Ovary (tissue), 9 donors: ENCODE data around the gene IP6K2. TPM values are rescaled to one million over a fixed set of nuclear protein-coding genes. Genes with fewer than 3 reads are reported as not detected.

Experiments used
- DNase-seq, 5 donors: peaks; one replicate each; pipeline ENCODE4 v3.0.0-alpha.2; 2019 to 2020
- H3K27ac ChIP-seq, 2 donors: fragments of 200-600 bp; one replicate each; pipeline versions ENCODE4 v1.5.1 to v1.8.0; 2019 to 2022
- H3K27me3 ChIP-seq: fragments of 200-600 bp; one replicate; pipeline ENCODE4 v1.8.0; 2022
- H3K36me3 ChIP-seq: fragments of 200-600 bp; sonication (generic); one replicate; pipeline ENCODE4 v1.5.1; 2019
- H3K4me1 ChIP-seq: one replicate; pipeline ENCODE4 v1.8.1; 2013; ENCODE audit warnings: mild to moderate bottlenecking, moderate library complexity; ENCODE audit not compliant: insufficient read depth
- H3K4me3 ChIP-seq: fragments of 200-600 bp; sonication (generic); one replicate; pipeline ENCODE4 v1.5.1; 2017
- H3K9me3 ChIP-seq, 2 donors: fragments of 200-600 bp in 1 of 2; sonication (generic) in 1 of 2; one replicate each; pipeline versions ENCODE4 v1.5.1 to v1.8.1; 2013 to 2019; ENCODE audit warnings: mild to moderate bottlenecking in 1 of 2, moderate library complexity in 1 of 2
- CTCF ChIP-seq, 3 donors: fragments of 450-650 bp in 2 of 3; fragments of 200-600 bp in 1 of 3; IDR thresholded peaks; one replicate each; pipeline versions ENCODE4 v1.5.1 to v1.8.0; 2016 to 2022; ENCODE audit warnings: antibody characterized with exemption in 3 of 3, mild to moderate bottlenecking in 1 of 3
- EP300 ChIP-seq: sonication (generic); formaldehyde crosslinking; IDR thresholded peaks from one replicate; pipeline ENCODE4 v1.6.1; 2017; ENCODE audit warnings: antibody characterized with exemption
- POLR2A ChIP-seq: fragments of 450-650 bp; IDR thresholded peaks from one replicate; pipeline ENCODE4 v1.6.1; 2017; ENCODE audit warnings: antibody characterized with exemption, mild to moderate bottlenecking, moderate library complexity
- WGBS, 3 donors: extraction: QIAGEN DNeasy Blood & Tissue Kit in 1 of 3; methylation state at CpG; one replicate each; pipeline versions ENCODE4 v1.1.5 to v1.1.7; 2013 to 2017; 5-methylcytosine and 5-hydroxymethylcytosine counted together
- intact Hi-C, 4 donors: fragments of 100-400 bp; cut with DNase I; formaldehyde crosslinking; loops; one replicate each; pipeline versions ENCODE4 v1.11.0 to v1.15.1; 2022 to 2023
- polyA plus RNA-seq, 2 donors: library from polyadenylated mRNA; stranded (reverse); fragments of 200-250 nt in 1 of 2; fragments of 350-450 nt in 1 of 2; fragmentation: Illumina TruSeq in 1 of 2; extraction: RNeasy Lipid Tissue Mini Kit (QIAGEN cat#74804) in 1 of 2; gene quantifications; one replicate each; pipeline ENCODE4 v1.2.3, GENCODE V29; 2013 to 2014
- total RNA-seq, 7 donors: library from RNA; depleted of rRNA in 2 of 7; stranded (reverse); fragments of >200 nt in 2 of 7; fragmentation: NEBNext Ultra II Directional in 3 of 7; extraction: Animal tissue kit (Norgen Biotek cat#: 25700) in 3 of 7; gene quantifications; one replicate each; pipeline versions ENCODE4 v1.1.0 to v1.2.4, GENCODE V29; 2016 to 2023
- donor health status: DM: no; HTN: no; CAD: no; lungs with moderate emphysema.
- donor health status: DM: no; HTN: no; CAD: no.
- donor health status: Bipolar disorder and iron deficiency.
- donor health status: DM: yes; HTN: yes; CAD: no.
- donor health status: DM: no; HTN: no; CAD: no.
- donor health status: DM: yes; HTN: yes; CAD: no.

IP6K2 gene
- total and polyA plus RNA-seq, 9 donors: 51.8 to 132 (median 62.7) TPM

- no peaks in the 10 kb centered on the region for H3K27me3 ChIP-seq
- intact Hi-C loops: loop anchor here in 1 of 4 donors (10.0 kb wide), 1 partner anchor 218 kb away; a partner anchor contains a TSS
- no peak for DNase-seq
- no peak overlapping the region for H3K27ac ChIP-seq
- no peak overlapping the region for H3K4me3 ChIP-seq
- 73 to 84% (median 74%) methylated on average over 9 of the region's 9 CpGs for WGBS, 3 donors
- no peaks in the 10 kb centered on the region for H3K9me3 ChIP-seq
- no peaks in the 10 kb centered on the region for H3K36me3 ChIP-seq
- H3K4me1 ChIP-seq: peaks cover 10% of the 10 kb centered on the region
- TF ChIP-seq CTCF (IDR thresholded peaks at IDR 0.05) (no peak), EP300 (no peak), POLR2A (no peak)
These were observed 34.2 kb downstream of the IP6K2 start for GRCh38 chr3:48682786-48683185.

GRCh38 chr3:48681974-48682610, 34.9 kb downstream of the IP6K2 start:
- 93 to 96% (median 93%) methylated on average over 17 of the region's 17 CpGs for WGBS, 3 donors
- H3K27ac ChIP-seq: no peak overlapping the region
- intact Hi-C loops: loop anchor here in 1 of 4 donors (10.0 kb wide), 1 partner anchor 217 kb away; a partner anchor contains a TSS
- TF ChIP-seq EP300: no peak
- no peak for TF ChIP-seq POLR2A
- no peak for TF ChIP-seq CTCF (IDR thresholded peaks at IDR 0.05)
- no peaks in the 10 kb centered on the region for H3K9me3 ChIP-seq
- no peaks in the 10 kb centered on the region for H3K36me3 ChIP-seq
- H3K27me3 ChIP-seq: no peaks in the 10 kb centered on the region
- DNase-seq: no peak
- H3K4me3 ChIP-seq: no peak overlapping the region
- H3K4me1 ChIP-seq: peaks cover 10% of the 10 kb centered on the region

DNA sequence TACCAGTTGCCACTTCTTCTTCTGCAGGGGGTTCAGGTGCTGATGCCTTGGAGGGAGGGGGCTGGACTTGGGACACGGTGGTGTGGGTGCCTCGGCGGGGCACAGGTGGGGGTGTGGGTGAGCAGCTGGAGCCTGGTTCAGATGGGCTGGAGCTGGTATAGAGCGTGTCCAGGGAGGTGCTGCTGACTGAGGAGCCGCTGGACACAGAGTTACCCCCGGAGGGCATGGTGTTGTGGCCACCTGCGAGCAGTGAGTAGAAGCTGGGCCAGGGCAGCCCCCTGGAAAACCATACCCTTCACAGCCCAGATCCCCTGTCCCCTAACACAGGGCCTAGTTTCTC, 35.5 kb downstream of the IP6K2 start:
- WGBS, 3 donors: 89 to 93% (median 92%) methylated on average over 6 to 7 of the region's 7 CpGs
- Histone ChIP-seq H3K27ac (no peak overlapping the region), H3K4me3 (no peak overlapping the region), H3K27me3 (no peaks in the 10 kb centered on the region), H3K9me3 (no peaks in the 10 kb centered on the region), H3K36me3 (no peaks in the 10 kb centered on the region), H3K4me1 (peaks cover 10% of the 10 kb centered on the region)
- intact Hi-C loops: loop anchor here in 1 of 4 donors (10.0 kb wide), 1 partner anchor 217 kb away; a partner anchor contains a TSS
- TF ChIP-seq CTCF (IDR thresholded peaks at IDR 0.05): no peak
- TF ChIP-seq POLR2A: no peak
- no peak for TF ChIP-seq EP300
- DNase-seq: no peak

DNA sequence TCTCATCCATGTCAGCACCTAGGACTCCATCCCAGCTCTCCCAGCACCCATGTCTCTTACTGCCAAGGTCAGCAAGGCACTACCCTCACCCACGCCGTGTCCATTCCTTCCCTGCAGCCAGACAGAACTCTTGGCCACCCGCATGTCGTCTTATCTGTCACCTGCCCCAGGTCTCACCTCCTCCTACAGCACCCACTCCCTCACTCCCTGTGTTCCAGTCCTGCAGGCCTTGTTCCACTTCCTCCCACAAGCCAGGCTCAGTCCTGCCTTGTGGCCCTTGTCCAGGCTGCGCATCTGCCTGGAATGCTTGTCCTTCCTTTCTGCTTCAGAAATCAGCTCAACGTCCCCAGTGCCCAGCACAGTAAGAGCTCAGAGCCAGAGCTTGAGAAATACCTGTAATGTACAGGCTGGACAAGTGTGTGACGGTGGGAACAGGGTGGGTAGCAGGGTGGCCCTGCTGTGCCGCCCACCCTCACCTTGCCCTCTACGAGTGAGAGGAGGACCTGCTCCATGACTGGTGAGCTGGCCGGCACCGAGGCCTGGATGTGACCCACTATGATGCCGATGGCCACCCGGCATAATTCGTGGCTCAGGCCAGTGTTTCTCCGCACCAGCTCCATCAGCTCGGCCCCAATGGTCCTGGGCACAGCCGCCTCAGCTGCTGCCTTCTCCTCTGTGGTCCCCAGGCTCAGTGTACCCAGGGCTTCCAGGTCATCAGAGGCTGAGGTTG, 36.0 kb downstream of the IP6K2 start:
- H3K36me3 ChIP-seq: no peaks in the 10 kb centered on the region
- no peaks in the 10 kb centered on the region for H3K27me3 ChIP-seq
- H3K4me3 ChIP-seq: no peak overlapping the region
- no peak for DNase-seq
- H3K9me3 ChIP-seq: no peaks in the 10 kb centered on the region
- 92 to 96% (median 95%) methylated on average over 17 of the region's 17 CpGs for WGBS, 3 donors
- intact Hi-C loops: loop anchor here in 1 of 4 donors (10.0 kb wide), 1 partner anchor 216 kb away; a partner anchor contains a TSS
- H3K4me1 ChIP-seq: peaks cover 10% of the 10 kb centered on the region
- H3K27ac ChIP-seq: no peak overlapping the region
- TF ChIP-seq CTCF (IDR thresholded peaks at IDR 0.05): no peak
- no peak for TF ChIP-seq POLR2A
- TF ChIP-seq EP300: no peak
